C4-2B (cell line): ENCODE data around the gene NEB.
"Not testable (repeated sequence)": the region's sequence is repeated elsewhere in the genome, so short reads cannot be mapped to it uniquely, and the experiment has no call there.

ENCODE experiments used
- CTCF ChIP-seq: fragments of 450-650 bp; conservative IDR thresholded peaks from 2 replicates; pipeline ENCODE4 v1.5.1; 2017; ENCODE audit warnings: mild to moderate bottlenecking
- ZFX ChIP-seq: fragments of 450-650 bp; IDR thresholded peaks from 2 replicates; pipeline ENCODE4 v1.6.1; 2017

- TF ChIP-seq CTCF, ZFX: not testable (repeated sequence)
Observed at GRCh38 chr2:151745261-151745660, 11.0 kb upstream of the NEB start.
